K562 (cell line): ENCODE results near the gene TMEM43. TPM values are rescaled to one million over a fixed set of nuclear protein-coding genes. Genes with fewer than 3 reads are reported as not detected.

Experiments
- ATAC-seq: fragments of 200-7000 bp; cut with Tn5 transposase; 3 replicates; pipeline ENCODE4 v1.9.1; 2020; ENCODE audit warnings: moderate library complexity
- BruUV-seq: library from RNA; stranded (reverse); fragments of 400-500 nt; replicated peaks from 2 replicates; lab custom pipeline; 2021; lab: Mats Ljungman, UMichigan
- CTCF ChIA-PET: fragments of 300-600 bp; formaldehyde crosslinking; extraction: SDS; loops from one replicate; lab custom pipeline; 2021; ENCODE audit warnings: low intra/inter-chr PET ratio; lab: Yijun Ruan, JAX
- POLR2A ChIA-PET: fragments of 300-600, 350-650 bp; sonication (Branson Sonifier 250); formaldehyde crosslinking; extraction: SDS; loops from one replicate; lab custom pipeline; 2021; ENCODE audit warnings: antibody characterized with exemption, inconsistent platforms; lab: Yijun Ruan, JAX
- DNase-seq, 4 experiments: peaks; one replicate each; pipeline versions ENCODE4 v3.0.0 to v3.0.0-alpha.2; 2011 to 2018; ENCODE audit warnings: low spot score in 3 of 4, mixed read lengths in 3 of 4; ENCODE audit errors: extremely low read depth in 1 of 4
- FAIRE-seq: peaks from 2 replicates; lab custom pipeline; 2011; peaks lifted over from hg19 to GRCh38; lab: Jason Lieb, UNC
- H2AFZ ChIP-seq: 2 replicates; pipeline ENCODE4 v1.6.0; 2011; ENCODE audit warnings: low read depth, low read length, control low read depth, inconsistent platforms
- H3K27ac ChIP-seq: fragments of 200-600 bp; 3 replicates; pipeline ENCODE4 v1.8.0; 2011; ENCODE audit warnings: low read depth, mild to moderate bottlenecking, control low read depth, inconsistent platforms, low read length, moderate library complexity, mixed read lengths; ENCODE audit errors: extremely low read depth
- H3K27me3 ChIP-seq, 2 experiments: fragments of 300-600 bp in 1 of 2; 2 replicates in 1 of 2; 3 replicates in 1 of 2; pipeline versions ENCODE4 v1.6.0 to v1.8.0; 2011; ENCODE audit warnings: inconsistent platforms in 2 of 2, low read length in 2 of 2, mild to moderate bottlenecking in 1 of 2, mixed read lengths in 1 of 2, moderate library complexity in 1 of 2; ENCODE audit not compliant: control insufficient read depth in 2 of 2, insufficient read depth in 2 of 2
- H3K36me3 ChIP-seq: fragments of 300-600 bp; 3 replicates; pipeline ENCODE4 v1.8.0; 2011; ENCODE audit warnings: mild to moderate bottlenecking, low read length, inconsistent platforms; ENCODE audit not compliant: control insufficient read depth, insufficient read depth
- H3K4me1 ChIP-seq, 2 experiments: fragments of 200-600 bp in 1 of 2; replicated peaks in 1 of 2; 2 replicates in 1 of 2; 3 replicates in 1 of 2; pipeline versions ENCODE4 v1.5.1 to v1.8.0; 2011; ENCODE audit warnings: inconsistent platforms in 2 of 2, low read length in 2 of 2, mild to moderate bottlenecking in 1 of 2, mixed read lengths in 1 of 2, moderate library complexity in 1 of 2; ENCODE audit not compliant: control insufficient read depth in 2 of 2, insufficient read depth in 2 of 2
- H3K4me2 ChIP-seq: 2 replicates; pipeline ENCODE4 v1.6.1; 2011; ENCODE audit warnings: low read length, control low read depth, inconsistent platforms, mixed read lengths; ENCODE audit not compliant: insufficient read depth
- H3K4me3 ChIP-seq: fragments of 200-600 bp; sonication (generic), shearing (Covaris generic); 2 replicates; pipeline ENCODE4 v1.5.1; 2016; ENCODE audit warnings: control low read depth, inconsistent platforms
- H3K79me2 ChIP-seq: fragments of 200-600 bp; 3 replicates; pipeline ENCODE4 v1.8.0; 2011; ENCODE audit warnings: low read length, inconsistent platforms; ENCODE audit not compliant: control insufficient read depth, insufficient read depth
- H3K9ac ChIP-seq, 2 experiments: 2 replicates each; pipeline versions ENCODE4 v1.6.0 to v1.6.1; 2011; ENCODE audit warnings: low read depth in 2 of 2, low read length in 2 of 2, control low read depth in 1 of 2, inconsistent platforms in 1 of 2, mild to moderate bottlenecking in 1 of 2, mixed read lengths in 1 of 2; ENCODE audit not compliant: insufficient read depth in 1 of 2
- H3K9me1 ChIP-seq: one replicate; pipeline ENCODE4 v1.6.0; 2011; ENCODE audit warnings: inconsistent platforms, mild to moderate bottlenecking, low read length, moderate library complexity; ENCODE audit not compliant: control insufficient read depth, insufficient read depth
- H3K9me3 ChIP-seq: replicated peaks from 2 replicates; pipeline ENCODE4 v1.5.1; 2011; ENCODE audit warnings: low read depth, low read length, inconsistent platforms; ENCODE audit not compliant: control insufficient read depth, insufficient read depth
- H4K20me1 ChIP-seq: replicated peaks from 2 replicates; pipeline ENCODE4 v1.6.1; 2011; ENCODE audit warnings: low read length, inconsistent platforms, mixed read lengths; ENCODE audit not compliant: control insufficient read depth, insufficient read depth
- DLX4 ChIP-seq: fragments of 250-450 bp; sonication (Bioruptor Pico); IDR thresholded peaks from 2 replicates; pipeline ENCODE4 v1.6.1; 2021; ENCODE audit warnings: mild to moderate bottlenecking
- GATA2 ChIP-seq: sonication (generic); formaldehyde crosslinking; IDR thresholded peaks from 2 replicates; pipeline ENCODE4 v1.4.0; 2020; ENCODE audit warnings: mild to moderate bottlenecking, missing genetic modification reagents
- MEF2A ChIP-seq: IDR thresholded peaks from 2 replicates; pipeline ENCODE4 v1.6.1; 2011; ENCODE audit warnings: low read depth, mild to moderate bottlenecking, low read length, moderate library complexity; ENCODE audit not compliant: control insufficient read depth
- POLR2G ChIP-seq: fragments of 200-400 bp; formaldehyde crosslinking; IDR thresholded peaks from 2 replicates; pipeline ENCODE4 v1.6.1; 2017; ENCODE audit warnings: low read depth, mild to moderate bottlenecking, antibody characterized with exemption, low read length, moderate library complexity
- RFX5 ChIP-seq: IDR thresholded peaks from 2 replicates; pipeline ENCODE4 v1.6.1; 2011; ENCODE audit warnings: low read depth, mild to moderate bottlenecking, improper control_type of control experiment, low read length
- SAFB2 ChIP-seq: fragments of 200-400 bp; formaldehyde crosslinking; IDR thresholded peaks from 2 replicates; pipeline ENCODE4 v1.6.1; 2018; ENCODE audit warnings: borderline replicate concordance, low read length, low read depth, moderate library complexity; ENCODE audit not compliant: severe bottlenecking
- THAP12 ChIP-seq: fragments of 250-450 bp; sonication (Bioruptor Pico); IDR thresholded peaks from 2 replicates; pipeline ENCODE4 v1.9.0; 2021; ENCODE audit warnings: mild to moderate bottlenecking, inconsistent platforms
- ZNF133 ChIP-seq: fragments of 250-450 bp; sonication (Bioruptor Pico); IDR thresholded peaks from 2 replicates; pipeline ENCODE4 v1.4.0; 2020; ENCODE audit warnings: mild to moderate bottlenecking
- ZNF217 ChIP-seq: sonication (generic); formaldehyde crosslinking; IDR thresholded peaks from 2 replicates; pipeline ENCODE4 v1.8.0; 2022; ENCODE audit warnings: mild to moderate bottlenecking, missing genetic modification reagents
- WGBS: fragments of 100-300 bp; shearing (Covaris generic); methylation state at CpG from one replicate; pipeline ENCODE4 v1.1.6; 2016; ENCODE audit warnings: low coverage, mixed read lengths; ENCODE audit not compliant: insufficient coverage; ENCODE audit errors: missing lambda C conversion rate; 5-methylcytosine and 5-hydroxymethylcytosine counted together
- in situ Hi-C: fragments of 300-500 bp; cut with MboI; formaldehyde crosslinking; loops from 4 replicates; pipeline ENCODE4 v1.15.0; 2018; ENCODE audit warnings: inconsistent platforms, mixed read lengths
- intact Hi-C: fragments of 100-400 bp; cut with micrococcal nuclease; formaldehyde crosslinking; loops from 2 replicates; pipeline ENCODE4 v1.14.2; 2022
- polyA plus RNA-seq, 8 experiments: library from polyadenylated mRNA; depleted of rRNA in 4 of 8; stranded (reverse) in 5 of 8; unstranded in 3 of 8; fragments of >200 nt; fragmentation: Nextera tagmentation in 2 of 8; fragmentation: Illumina TruSeq in 1 of 8; extraction: Ambion mirVana in 2 of 8; extraction: Trizol in 1 of 8; gene quantifications; 2 replicates each; pipeline versions ENCODE4 v1.2.1 to v1.2.3, GENCODE V29; 2011 to 2014; ENCODE audit warnings: inconsistent platforms in 1 of 8, missing spikeins in 1 of 8
- total RNA-seq, 7 experiments: library from RNA; depleted of rRNA in 6 of 7; stranded (reverse); fragments of >200 nt in 6 of 7; fragmentation: Illumina TruSeq in 2 of 7; extraction: Trizol in 2 of 7; gene quantifications; 2 replicates each; pipeline versions ENCODE4 v1.2.1 to v1.2.3, GENCODE V29; 2011 to 2021; ENCODE audit warnings: low replicate concordance in 1 of 7

TMEM43 gene
- total and polyA plus RNA-seq, 9 of the 15 experiments (the other 6 are each of a cell fraction or from before 2014, with no cell fraction given), result 16.7 to 46.1 (median 35.7) TPM

- Histone ChIP-seq H2AFZ (no peak overlapping the region), H3K36me3 (peaks cover 73% of the 10 kb centered on the region; the same call in 2 of the 3 replicates), H3K4me3 (no peak overlapping the region), H3K4me2 (no peak overlapping the region), H4K20me1 (no peaks in the 10 kb centered on the region; the same call in 1 of the 2 replicates), H3K9ac (0 out of 4 replicates have a peak overlapping the region, but pooled peaks of 1 of the 2 experiments have one; percentile 24)
- ChIA-PET CTCF (no interaction called here), POLR2A (interaction anchor here (1.1 kb wide), 1 partner anchor 22 kb away, joined by 4 read pairs; the partner anchor contains the start of genes CHCHD4 and TMEM43)
- DNase-seq (no peak), FAIRE-seq (no peak)
- 84% methylated on average over 11 of the region's 12 CpGs for WGBS
- intact Hi-C loops, result no loop called here
- in situ Hi-C loops, result no loop called here
- no peak for TF ChIP-seq ZNF217 (CRISPR knock-in tag)
- peak; percentile 39; the same call in 1 of the 2 replicates for TF ChIP-seq POLR2G
- TF ChIP-seq, all 486 proteins: peak for 1
- Histone ChIP-seq H3K27me3 (no peaks in the 10 kb centered on the region), H3K79me2 (no peaks in the 10 kb centered on the region), H3K4me1 (peaks cover 10 to 13% of the 10 kb centered on the region in 2 experiments), H3K9me3 (no peaks in the 10 kb centered on the region), H3K27ac (no peak overlapping the region), H3K9me1 (no peaks in the 10 kb centered on the region)
- ATAC-seq, result no peak
- BruUV-seq, result no TSS peak
Measured at GRCh38 chr3:14147617-14148016, 22.8 kb downstream of the TMEM43 start.

GRCh38 chr3:14148041-14148985 is 23.5 kb downstream of the TMEM43 start:
- no peak overlapping the region for H3K4me3 ChIP-seq
- FAIRE-seq, result no peak
- peak in 1 of 4 experiments; percentile 44 for DNase-seq
- no peak overlapping the region for H3K27ac ChIP-seq
- H3K79me2 ChIP-seq, result no peaks in the 10 kb centered on the region
- no peak overlapping the region for H2AFZ ChIP-seq
- peaks cover 10 to 13% of the 10 kb centered on the region in 2 experiments for H3K4me1 ChIP-seq
- in situ Hi-C loops, result no loop called here
- ChIA-PET CTCF (no interaction called here), POLR2A (interaction anchor here (1.0 to 3.1 kb wide), 4 partner anchors 23 to 252 kb away, joined by 3 to 11 read pairs (median 4); partner anchors contain the start of genes CHCHD4, LSM3, TMEM43 and XPC)
- H3K4me2 ChIP-seq, result no peak overlapping the region
- no TSS peak for BruUV-seq
- intact Hi-C loops, result no loop called here
- H4K20me1 ChIP-seq, result no peaks in the 10 kb centered on the region; the same call in 1 of the 2 replicates
- no peaks in the 10 kb centered on the region for H3K9me3 ChIP-seq
- no peak for ATAC-seq
- WGBS, result 89% methylated on average over 27 of the region's 28 CpGs
- H3K27me3 ChIP-seq, result no peaks in the 10 kb centered on the region
- no peaks in the 10 kb centered on the region for H3K9me1 ChIP-seq
- peaks cover 73% of the 10 kb centered on the region; the same call in 2 of the 3 replicates for H3K36me3 ChIP-seq
- peak overlapping the region in 1 of 2 experiments; percentile 24; a peak in 1 of 4 replicates for H3K9ac ChIP-seq
- TF ChIP-seq RFX5, result no peak
- TF ChIP-seq DLX4 (CRISPR knock-in tag), result no peak
- TF ChIP-seq POLR2G, result peak; percentile 54; the same call in 1 of the 2 replicates
- no peak for TF ChIP-seq THAP12 (CRISPR knock-in tag)
- TF ChIP-seq GATA2 (CRISPR knock-in tag), result no peak
- no peak for TF ChIP-seq SAFB2
- no peak for TF ChIP-seq MEF2A
- TF ChIP-seq ZNF133 (CRISPR knock-in tag), result no peak
